Stimulated activated CD4-positive, alpha-beta T cell treated with anti-CD3 and anti-CD28 coated beads, Interleukin-1b, Interleukin-23, amount 100 ng/mL, for 1 hour (primary cell): Measurements from ENCODE around the gene EIF5.
"Not testable (repeated sequence)": the region's sequence is repeated elsewhere in the genome, so short reads cannot be mapped to it uniquely, and the experiment has no call there.

Experiments used
- DNase-seq, 2 donors: peaks; one replicate each; pipeline ENCODE4 v3.0.0-alpha.2; 2020; ENCODE audit warnings: low read depth in 2 of 2

Gene EIF5

DNA sequence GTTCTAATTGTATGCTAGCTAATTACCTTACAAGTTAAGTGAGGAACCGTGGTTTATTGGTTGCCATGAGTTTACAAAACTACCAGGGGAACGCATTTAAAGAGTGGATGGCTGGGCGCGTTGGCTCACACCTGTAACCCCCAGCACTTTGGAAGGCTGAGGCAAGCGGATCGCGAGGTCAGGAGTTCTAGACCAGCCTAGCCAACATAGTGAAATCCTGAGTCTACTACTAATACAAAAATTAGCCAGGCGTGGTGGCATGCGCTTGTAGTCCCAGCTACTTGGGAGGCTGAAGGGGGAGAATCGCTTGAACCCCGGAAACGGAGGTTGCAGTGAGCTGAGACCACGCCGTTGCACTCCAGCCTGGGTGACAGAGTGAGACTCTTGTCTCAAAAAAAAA, 2.2 kb downstream of the EIF5 start:
- no peak for DNase-seq

DNA sequence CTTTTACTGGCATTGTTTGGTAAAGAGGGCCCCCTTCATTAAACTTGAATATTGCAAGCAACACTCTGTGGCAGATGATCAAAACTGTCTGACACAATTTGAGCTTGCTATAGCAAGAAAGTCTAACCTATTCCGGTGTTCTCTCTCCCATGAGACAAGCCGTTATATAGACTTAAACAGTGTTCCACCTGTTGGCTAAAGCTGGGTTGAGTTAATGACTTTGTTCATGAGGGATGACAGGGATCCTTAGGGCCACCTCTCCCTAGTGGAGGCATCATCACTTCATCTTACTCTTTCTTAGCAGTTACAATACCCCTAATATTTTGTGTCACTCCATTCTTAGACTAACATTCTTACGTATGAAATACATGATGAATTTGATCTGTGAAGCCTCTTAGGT, 3.8 kb downstream of the EIF5 start:
- DNase-seq, result no peak

- DNase-seq, result no peak
Measured at GRCh38 chr14:103339561-103339960, 5.5 kb downstream of the EIF5 start.

- no peak for DNase-seq
Measured at GRCh38 chr14:103340480-103341212, 6.6 kb downstream of the EIF5 start.

GRCh38 chr14:103341250-103342129, 7.5 kb downstream of the EIF5 start:
- DNase-seq, result no peak

GRCh38 chr14:103343164-103343879, 9.3 kb downstream of the EIF5 start:
- no peak for DNase-seq

DNA sequence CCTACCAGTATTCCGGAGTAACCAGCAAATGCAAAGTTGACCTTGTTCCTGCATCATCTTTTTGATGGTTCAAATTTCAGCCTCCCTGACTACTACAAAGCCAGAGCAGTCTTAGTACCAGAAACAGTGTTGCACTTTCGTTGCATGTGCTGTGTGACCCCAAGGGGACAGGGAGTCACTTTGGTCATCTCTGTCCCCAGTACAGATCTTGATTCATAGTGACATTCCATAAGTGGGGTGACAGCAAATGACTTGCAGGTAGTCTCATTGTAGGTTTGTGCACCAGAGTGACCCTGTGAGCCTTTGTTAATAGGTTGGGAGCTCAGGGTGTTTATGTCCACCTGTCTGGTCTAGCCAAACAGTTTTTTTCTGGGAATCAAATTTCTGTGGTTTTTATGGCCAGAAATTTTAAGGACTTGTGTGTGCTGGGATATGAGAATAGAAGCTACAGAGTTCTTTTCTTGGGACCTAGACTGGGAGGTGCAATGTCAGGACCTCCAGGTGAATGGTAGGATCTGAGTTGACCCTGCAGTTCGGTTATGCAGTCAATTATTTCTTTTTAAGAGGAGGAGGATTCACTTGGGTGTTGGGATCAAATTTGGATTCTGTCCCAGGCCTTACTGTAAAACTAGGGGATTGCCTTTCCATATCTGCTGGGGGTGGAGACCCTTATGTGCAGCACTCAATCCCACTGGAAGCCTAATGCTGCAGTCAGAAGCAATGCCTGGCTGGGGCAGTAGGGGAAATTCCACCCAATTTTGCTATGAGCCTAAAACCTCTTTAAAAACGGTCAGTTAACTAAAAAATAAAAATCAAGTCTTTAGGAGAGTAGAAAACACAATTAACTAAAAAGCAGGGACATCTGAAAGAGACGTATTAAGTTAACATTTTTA, 10.1 kb downstream of the EIF5 start:
- no peak for DNase-seq

GRCh38 chr14:103346286-103346685, 12.2 kb downstream of the EIF5 start:
- DNase-seq, result no peak

DNA sequence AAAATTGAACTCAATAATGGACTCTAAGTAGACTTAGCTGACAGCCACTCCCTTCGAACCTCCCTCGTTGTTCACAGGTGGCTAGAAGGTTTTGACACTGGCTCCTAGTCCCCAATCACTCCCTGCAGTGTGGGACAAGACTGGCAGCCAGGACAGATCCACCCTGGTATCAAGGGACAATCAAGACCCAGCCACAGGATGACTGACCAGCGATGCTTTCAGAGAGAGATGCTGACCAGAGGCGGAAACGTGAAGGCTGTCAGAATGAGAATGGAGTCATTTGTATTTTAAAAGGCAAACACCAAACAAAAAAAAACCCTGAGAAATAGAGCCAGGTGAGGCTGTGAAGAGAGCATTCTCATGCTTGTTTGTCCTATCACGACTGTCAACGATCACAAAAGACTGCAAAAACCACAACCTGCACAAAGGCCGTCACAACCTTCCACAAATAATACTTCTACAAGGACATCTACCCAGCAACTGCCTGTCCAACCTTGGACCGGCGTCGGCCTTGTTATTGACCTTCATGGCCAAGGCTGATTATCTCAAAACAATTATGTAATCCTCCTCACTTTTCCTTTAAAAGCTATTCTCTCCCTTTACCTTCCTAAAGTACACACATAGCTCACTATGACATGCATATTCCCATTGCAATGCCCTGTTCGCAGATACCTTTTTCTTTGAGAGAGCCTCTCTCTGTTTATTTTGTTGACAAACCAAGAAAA, 13.2 kb downstream of the EIF5 start:
- DNase-seq, result no peak

DNA sequence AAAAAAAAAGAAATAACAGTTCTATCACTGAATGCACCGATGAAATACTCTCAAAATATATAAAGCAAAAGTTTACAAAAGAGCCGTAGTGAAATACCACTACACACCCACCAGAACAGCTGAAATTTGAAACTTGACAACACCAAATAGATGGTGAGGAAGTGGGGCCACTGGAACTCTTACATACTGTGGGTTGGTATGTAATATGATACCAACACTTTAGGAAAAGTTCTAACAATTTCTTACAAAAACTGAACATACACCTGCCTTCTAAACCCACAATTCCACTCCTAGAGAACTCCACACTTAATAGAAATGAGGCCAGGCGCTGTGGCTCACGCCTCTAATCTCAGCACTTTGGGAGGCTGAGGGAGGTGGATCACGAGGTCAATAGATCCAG, 14.1 kb downstream of the EIF5 start:
- no peak for DNase-seq

- no peak for DNase-seq
Measured at GRCh38 chr14:103349982-103350381, 15.9 kb downstream of the EIF5 start.

DNA sequence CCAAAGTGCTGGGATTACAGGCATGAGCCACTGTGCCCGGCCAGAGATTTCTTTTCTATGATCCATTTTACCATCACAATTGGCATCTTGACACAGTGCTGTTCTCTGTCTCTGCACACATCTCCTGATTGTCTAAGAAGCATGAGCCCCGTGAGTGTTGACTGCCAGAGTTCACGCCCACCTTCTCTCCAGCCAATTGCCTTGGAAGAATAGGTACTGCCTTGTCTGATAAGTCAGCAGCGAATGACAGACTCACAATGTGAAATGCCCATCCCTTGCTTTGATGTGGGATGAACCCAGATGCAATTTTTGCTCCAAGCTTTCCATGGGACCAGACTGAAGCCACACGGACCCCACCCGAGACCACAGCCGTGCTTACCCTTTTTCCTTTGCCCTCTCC, 19.3 kb downstream of the EIF5 start:
- no peak for DNase-seq

DNA sequence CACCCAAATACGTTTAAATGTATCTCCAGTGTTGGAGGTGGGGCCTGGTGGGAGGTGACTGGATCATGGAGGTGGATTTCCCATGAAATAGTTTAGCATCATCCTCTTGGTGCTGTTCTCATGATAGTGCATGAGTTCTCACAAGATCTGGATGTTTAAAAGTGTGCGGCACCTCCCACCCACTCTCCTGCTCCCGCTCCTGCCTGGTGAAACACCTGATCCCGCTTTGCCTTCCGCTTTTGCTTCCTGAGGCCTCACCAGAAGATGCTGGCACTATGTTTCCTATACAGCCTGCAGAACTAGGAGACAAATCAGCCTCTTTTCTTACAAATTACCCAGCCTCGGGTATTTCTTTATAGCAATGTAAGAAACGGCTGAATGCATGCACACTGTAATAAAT, 20.1 kb downstream of the EIF5 start:
- DNase-seq, result no peak

GRCh38 chr14:103356024-103356682, 22.1 kb downstream of the EIF5 start:
- no peak for DNase-seq

GRCh38 chr14:103357552-103357951, 23.5 kb downstream of the EIF5 start:
- not testable (repeated sequence) for DNase-seq

- DNase-seq, result no peak
Measured at GRCh38 chr14:103360548-103360947, 26.5 kb downstream of the EIF5 start.

DNA sequence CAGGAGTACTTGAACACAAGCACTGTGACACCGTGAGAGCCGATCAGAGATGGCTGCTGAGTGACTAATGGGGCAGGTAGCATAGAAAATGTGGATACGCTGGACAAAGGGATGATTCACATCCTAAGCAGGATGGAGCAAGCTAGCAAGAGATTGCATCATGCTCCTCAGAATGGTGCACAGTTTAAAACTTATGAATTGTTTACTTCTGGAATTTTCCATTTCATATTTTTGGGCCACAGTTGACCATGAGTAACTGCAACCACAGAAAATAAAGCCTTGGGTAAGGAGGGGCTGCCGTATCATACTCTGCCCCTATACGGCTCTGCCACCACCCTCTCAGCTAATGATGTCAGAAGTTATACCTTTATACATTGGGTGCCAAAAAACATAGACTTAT, 27.8 kb downstream of the EIF5 start:
- no peak for DNase-seq

- DNase-seq, result no peak
Measured at GRCh38 chr14:103362780-103363179, 28.7 kb downstream of the EIF5 start.

- DNase-seq, result no peak
Measured at GRCh38 chr14:103366741-103367140, 32.7 kb downstream of the EIF5 start.

DNA sequence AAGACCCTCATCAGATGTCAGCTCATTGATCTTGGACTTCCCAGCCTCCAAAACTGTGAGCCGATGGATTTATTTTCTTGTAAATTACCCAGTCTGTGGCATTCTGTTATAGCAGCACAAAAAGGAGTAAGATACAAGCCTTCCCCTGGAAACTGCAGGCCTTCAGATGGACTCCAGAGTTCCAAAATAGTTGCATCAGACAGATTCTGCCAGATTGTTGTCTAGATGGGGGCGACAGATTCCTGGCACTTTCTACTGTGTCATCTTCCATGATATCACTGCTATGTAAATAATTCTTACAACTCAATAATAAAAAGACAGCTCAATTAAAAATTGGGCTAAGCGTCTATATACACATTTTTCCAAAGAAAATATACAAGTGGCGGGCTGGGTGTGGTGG, 34.0 kb downstream of the EIF5 start:
- no peak for DNase-seq
